Stimulated activated CD4-positive, alpha-beta T cell treated with anti-CD3 and anti-CD28 coated beads, Interleukin-4, amount 100 ng/mL, for 4 hours (primary cell): ENCODE data around the gene KAT8.
"Not testable (repeated sequence)": the region's sequence is repeated elsewhere in the genome, so short reads cannot be mapped to it uniquely, and the experiment has no call there.

Experiments
- DNase-seq, 2 experiments: peaks; one replicate each; pipeline ENCODE4 v3.0.0-alpha.2; 2020

KAT8 gene

GRCh38 chr16:31084584-31085302 is 32.7 kb upstream of the KAT8 start:
- no peak for DNase-seq

DNA sequence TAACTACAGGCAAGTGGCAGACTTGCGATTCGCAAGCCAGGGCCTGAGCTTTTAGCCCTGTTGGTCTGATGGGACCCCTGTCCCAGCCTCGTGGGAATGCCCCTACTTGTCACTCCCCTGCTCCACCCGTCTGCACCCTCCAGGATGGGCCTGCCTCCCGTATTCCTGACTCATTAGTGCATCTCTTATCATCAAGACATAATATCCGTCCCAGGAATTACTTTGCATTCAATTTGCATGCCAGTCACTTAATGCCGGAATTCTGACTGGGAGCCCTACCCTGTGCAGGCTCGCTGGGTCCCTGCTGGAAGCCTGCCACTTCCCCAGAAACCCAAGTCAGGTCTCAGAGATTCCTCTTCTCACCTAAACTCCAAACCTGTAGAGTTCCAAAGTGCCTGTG is 32.1 kb upstream of the KAT8 start:
- no peak for DNase-seq

DNA sequence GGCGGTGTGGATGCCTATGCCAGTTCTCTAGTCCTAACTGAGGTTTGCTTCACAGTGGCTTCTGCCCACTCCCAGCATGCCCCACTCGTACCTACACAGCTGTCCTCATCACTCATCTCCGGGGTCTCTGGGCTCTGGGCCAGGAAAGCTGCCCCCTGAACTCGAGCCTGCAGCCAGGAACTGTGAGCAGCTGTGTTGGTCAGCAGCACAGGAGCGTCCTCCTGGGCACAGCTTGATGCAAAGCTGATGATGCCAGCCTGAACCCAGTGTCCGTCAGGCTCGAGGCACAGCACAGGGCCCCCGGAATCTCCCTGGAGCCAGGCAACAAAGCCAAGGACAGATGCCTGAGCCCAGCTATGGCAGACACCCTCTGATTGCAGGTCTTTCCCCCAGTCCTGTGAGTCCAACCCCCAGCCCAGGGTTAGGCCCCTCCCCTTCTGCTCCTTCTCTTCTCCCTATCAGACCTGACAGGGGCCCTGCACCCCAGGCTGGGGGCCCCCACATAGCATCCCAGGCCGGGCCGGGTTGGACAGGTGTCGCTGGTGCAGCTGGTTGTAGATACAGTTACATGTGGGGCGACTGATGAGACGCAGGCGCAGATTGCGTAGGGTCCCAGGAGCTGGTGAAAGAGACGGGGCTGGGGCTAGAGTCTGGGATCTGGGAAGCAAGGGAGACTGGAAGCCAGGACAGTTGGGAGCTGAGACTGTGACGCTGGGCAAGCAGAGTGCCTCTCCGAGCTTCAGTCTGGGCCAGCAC is 31.4 kb upstream of the KAT8 start:
- no peak for DNase-seq

DNA sequence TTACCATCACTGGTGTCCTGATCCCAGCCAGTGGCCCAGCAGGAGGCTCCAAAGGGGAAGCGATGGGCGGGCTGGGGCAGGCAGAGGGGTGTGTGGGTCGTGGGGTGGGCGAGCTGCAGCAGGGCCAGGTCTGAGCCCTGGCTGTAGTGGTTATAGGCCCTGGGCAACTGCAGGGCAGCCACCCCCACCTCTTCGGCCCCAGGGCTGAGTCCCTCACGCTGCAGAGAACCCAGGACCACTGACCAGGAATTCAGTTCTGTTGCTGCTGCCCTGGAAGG is 30.9 kb upstream of the KAT8 start:
- DNase-seq, result no peak

- DNase-seq, result no peak
Observed at GRCh38 chr16:31087481-31087880, 30.0 kb upstream of the KAT8 start.

DNA sequence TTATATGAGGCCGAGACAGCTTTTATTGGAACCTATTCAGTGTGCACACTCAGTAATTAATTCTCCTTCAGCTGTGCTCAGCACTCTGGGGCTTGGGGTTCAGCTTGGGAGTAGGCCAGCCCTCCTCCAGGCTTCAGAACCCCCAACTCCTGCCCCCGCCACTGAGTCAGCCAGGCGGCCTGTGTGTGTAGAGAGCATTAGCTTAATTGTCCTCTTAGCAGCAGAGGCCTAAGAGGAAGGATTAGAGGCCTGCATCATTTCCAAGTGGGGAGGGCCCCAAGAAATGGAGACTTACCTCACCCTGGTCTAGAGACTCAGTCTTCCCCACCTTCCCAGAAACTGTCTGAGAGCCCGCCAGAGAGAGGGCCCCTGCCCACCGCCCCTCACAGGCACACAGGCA is 29.5 kb upstream of the KAT8 start:
- DNase-seq, result no peak

DNA sequence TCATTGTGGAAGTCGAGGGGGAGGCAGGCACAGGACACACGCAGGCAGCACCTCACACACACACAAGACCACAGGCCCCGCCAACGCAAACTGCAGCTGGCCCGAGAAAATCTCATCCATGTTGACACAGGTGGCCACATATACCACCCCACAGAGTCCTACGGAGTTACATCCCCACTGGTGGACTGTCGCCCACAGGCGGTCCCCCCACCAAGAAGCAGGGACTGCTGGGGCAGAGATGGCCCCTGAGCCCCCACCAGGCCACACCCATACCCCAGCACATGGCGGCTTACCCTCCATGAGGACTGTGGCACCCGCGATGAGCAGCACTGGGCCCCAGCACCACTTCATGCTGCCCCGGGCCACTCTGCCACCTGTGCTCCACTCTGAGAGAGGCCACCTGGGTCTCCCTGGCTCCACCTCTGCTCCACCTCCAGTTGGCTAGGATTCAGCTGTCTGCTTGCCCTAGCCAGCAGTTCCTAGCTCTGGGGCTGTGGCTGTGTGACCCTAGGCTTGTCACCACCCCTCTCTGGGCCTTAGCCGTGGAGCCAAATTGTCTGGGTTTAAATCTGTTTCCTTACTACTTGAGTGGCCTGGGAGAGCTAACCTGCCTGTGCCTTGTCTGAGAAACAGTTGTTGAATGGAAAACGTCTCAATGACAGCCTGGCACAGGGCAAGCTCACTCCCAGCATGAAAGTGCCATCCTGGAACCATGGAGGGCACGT is 28.8 kb upstream of the KAT8 start, which contains the start of gene PRSS53:
PRSS53 (minus strand) TSS at position 485 of the 725 bp plus-strand sequence; CDS start at position 351, 134 bp downstream.
- no peak for DNase-seq

GRCh38 chr16:31089199-31089598 is 28.3 kb upstream of the KAT8 start:
- DNase-seq, result no peak

DNA sequence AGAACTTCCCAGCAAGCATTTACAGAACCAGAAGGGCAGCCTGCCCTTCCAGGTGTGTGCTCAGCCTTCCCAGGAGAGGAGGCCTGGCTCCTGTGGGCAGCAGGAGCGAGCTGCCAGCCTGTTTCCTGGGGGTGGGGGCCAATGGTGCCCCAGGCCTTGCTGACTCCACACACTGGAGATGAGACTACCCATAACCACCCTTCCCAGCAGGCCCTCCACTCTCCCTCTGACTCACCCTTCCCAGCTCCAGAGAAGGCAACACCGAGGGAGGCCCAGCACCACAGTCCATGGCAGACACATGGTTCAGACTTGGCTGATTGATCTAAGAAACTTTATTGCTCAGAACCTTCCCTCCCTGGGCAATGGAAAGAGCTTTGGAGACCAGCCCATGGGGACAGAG is 26.9 kb upstream of the KAT8 start:
- no peak for DNase-seq

GRCh38 chr16:31092330-31092729 is 25.1 kb upstream of the KAT8 start:
- no peak for DNase-seq

- DNase-seq, result no peak
Observed at GRCh38 chr16:31093132-31093703, 24.2 kb upstream of the KAT8 start.

GRCh38 chr16:31094088-31094423 is 23.4 kb upstream of the KAT8 start:
- DNase-seq, result no peak

DNA sequence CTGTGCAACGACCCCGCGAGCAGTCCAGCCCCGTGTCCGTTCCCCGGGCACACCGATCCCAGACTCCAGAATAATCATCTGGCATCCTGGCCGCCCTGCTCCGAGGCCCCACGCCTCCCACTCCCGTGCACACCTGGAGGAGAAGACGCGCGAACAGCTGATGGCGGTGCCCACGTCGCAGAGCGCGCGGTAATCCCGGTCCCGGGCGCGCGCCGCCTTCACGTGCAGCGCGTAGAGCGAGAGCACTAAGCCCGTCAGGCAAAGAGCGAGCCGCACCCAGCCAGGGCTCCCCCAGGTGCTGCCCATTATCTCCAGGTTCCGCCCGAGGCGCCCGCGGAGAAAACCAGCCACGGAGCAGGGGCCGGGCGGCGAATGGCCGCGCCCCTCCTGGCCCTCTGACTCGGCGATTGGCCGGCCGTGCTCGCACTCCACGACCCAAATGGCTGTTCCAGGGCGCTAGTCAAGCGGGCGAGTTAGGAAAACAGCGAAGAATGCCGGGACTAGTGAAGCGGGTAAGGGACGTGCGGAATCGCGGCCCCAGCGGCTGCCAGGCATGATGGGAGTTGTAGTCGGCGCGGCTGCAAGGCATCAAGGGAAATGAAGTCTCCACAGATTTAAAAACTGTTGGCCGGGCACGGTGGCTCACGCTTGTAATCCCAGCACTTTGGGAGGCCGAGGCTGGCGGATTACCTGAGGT is 22.9 kb upstream of the KAT8 start, which contains the start of gene VKORC1:
VKORC1 (minus strand) TSS at position 374 of the 697 bp plus-strand sequence; CDS start at position 306, 68 bp downstream.
- peak; percentile 81 to 82 for DNase-seq

GRCh38 chr16:31099860-31100638 is 17.4 kb upstream of the KAT8 start:
- no peak for DNase-seq

DNA sequence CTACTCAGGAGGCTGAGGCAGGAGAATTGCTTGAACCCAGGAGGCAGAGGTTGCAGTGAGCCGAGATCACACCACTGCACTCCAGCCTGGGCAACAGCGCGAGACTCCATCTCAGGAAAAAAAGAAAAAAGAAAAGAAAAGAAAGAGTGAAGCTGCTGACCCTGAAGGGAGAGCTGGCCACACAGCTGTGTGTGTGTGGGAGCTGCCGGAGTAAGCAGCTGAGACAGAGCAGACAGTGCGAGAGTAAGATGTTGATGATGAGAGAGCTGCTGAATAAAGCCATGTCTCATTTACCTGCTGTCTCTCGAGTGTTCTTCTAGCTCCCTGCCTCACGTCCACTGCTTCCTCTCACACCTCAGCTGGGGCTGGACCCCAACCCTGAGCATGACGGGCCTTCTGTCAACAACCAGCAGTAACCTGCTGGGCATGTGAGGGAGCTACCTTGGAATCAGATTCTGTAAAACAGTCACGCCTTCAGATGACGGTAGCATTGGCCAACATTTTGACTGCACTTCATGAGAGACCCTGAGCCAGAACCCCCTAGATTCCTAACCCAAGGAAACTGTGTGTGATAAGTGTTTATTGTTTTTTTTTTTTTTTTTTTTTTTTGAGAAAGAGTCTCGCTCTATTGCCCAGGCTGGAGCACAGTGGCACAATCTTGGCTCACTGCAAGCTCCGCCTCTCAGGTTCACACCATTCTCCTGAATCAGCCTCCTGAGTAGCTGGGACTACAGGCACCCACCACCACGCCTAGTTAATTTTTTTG is 16.4 kb upstream of the KAT8 start:
- not testable (repeated sequence) for DNase-seq

DNA sequence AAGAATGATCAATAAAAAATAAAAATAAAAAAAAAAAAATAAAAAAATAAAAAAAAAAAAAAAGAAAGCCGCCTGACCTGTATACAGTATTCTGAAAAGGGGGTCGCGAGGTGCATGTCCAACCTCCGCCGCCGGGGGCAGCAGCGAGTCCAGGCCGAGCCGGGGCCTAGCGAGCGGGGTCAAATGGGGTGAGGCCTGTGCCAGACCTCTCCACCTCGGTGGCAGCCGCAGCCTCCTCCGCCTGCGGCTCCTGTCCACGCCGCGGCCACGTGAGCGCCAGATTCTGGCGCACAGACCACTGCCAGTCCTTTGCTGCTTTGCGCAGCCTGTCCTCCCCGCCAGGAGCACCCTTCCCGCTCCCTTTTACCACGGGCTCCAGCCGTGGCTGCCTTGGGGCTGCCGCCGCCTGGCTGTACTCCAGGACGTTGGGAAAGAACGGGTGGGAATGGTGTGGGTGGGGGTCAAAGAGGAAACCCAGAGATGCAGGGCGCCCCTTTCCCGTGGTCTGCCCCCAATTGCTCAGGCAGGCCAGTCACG is 11.7 kb upstream of the KAT8 start:
- peak; percentile 66 to 81 for DNase-seq

DNA sequence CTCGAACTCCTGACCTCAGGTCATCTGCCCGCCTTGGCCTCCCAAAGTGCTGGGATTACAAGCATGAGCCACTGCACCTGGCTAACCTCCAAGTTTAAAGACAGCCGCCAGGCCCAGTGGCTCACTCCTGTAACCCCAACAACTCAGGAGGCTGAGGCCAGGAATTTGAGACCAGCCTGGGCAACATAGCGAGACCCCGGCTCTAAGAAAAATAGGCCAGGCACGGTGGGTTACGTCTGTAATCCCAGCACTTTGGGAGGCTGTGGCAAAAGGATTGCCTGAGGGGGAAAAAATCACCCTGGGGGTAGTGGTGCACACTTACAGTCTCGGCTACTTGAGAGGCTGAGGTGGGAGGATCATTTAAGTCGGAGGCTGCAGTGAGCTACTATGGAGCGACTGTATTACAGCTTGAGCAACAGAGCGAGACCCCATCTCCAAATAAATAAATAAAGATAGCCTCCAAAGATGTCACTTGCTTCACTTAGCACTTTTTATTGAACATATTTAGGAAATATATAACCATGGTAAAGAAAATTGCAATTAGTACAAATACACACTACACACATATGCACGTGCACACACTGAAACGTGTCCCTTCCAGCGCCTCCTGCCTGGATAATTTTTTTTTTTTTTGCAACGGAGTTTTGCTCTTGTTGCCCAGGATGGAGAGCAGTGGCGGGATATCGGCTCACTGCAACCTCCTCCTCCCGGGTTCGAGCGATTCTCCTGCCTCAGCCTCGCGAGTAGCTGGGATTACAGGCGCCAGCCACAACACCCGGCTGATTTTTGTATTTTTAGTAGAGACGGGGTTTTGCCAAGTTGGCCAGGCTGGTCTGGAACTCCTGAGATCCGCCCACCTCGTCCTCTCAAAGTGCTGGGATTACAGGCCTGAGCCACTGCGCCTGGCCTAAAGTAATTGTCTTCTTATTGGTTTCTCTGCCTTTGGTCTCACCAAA is 10.7 kb upstream of the KAT8 start:
- DNase-seq, result no peak

- DNase-seq, result no peak
Observed at GRCh38 chr16:31107465-31107867, 10.0 kb upstream of the KAT8 start.

DNA sequence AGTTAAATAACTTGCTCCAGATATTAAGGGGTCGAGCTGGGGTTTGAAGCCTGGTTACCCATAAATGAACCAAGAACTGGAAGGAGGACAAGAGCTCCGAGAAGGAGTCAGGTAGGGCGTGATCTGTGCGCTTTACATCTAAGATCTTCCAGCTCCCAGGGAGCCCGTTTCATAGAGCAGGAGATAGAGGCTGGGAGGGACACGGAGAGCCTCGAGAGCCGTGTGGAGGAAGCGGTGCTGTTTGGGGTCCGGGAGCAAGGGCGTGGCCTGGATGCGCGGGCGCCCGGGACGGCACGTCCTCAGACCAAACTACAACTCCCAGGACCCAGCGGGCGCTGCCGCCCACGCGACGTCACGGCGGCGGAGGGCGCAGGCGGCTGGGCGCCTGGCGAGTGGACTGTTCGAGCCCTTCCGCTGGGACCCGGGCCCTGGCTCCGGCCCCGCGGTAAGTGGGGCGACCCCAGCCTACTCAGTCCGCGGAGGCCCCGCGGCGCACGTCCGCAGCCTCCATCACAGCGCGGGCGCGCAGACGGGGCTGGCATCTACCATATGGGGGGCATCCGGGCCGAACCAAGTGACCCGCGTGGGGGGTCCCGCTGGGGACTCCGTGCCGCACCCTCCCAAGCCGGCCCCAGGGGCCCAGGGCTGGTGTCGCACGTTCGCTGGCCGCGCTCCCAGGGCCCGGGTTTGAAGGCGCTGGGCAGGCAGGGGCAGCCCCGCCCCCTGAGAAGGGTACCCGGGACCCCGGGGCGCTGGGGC is 9.2 kb upstream of the KAT8 start, which contains the start of gene BCKDK:
BCKDK (plus strand) TSS at position 352 of the 759 bp plus-strand sequence. CDS start 838 bp downstream, outside the sequence.
- peak; percentile 61 to 75 for DNase-seq
